Liver (tissue), 3 donors: ENCODE measurements around the gene OGA.

Experiments
- FOXA1 ChIP-seq: IDR thresholded peaks from 2 replicates; pipeline ENCODE4 v1.6.1; 2016; ENCODE audit warnings: antibody characterized with exemption
- JUND ChIP-seq, 2 donors: IDR thresholded peaks; 2 replicates each; pipeline ENCODE4 v1.6.1; 2016; ENCODE audit warnings: antibody characterized with exemption in 2 of 2
- TF ChIP-seq, protein P1 (sequence below): IDR thresholded peaks from 2 replicates; pipeline ENCODE4 v1.6.1; 2016; ENCODE audit warnings: antibody characterized with exemption
- TF ChIP-seq, protein P2 (sequence below): fragments of 150-350 bp; IDR thresholded peaks from 2 replicates; pipeline ENCODE4 v1.5.1; 2017; ENCODE audit warnings: improper control_type of control experiment, low read depth, low read length; ENCODE audit not compliant: missing input control
- TF ChIP-seq, protein P3 (sequence below): IDR thresholded peaks from 2 replicates; pipeline ENCODE4 v1.6.1; 2016; ENCODE audit warnings: antibody characterized with exemption
- donor health status: healthy.
- donor health status: healthy.

DNA sequence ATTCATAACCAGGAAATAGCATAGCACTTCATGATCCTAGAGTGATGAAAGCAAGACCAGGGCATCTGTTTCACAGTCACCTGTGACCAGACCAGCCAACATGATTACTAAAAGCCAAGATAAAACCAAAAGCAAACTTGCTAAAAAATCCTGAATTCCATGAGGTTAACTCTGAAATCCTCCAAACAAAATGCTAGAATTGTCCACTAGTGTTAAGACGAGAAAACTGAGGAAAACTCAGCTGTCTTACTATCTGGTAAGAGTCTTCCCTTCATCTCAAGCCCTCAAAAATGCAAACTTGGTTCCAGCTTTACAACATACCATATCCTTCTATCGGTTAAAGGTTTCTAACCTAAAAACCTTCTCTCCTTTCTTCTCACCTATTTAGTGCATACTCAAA is 33.7 kb downstream of the OGA start:
- TF ChIP-seq, protein P1, sequence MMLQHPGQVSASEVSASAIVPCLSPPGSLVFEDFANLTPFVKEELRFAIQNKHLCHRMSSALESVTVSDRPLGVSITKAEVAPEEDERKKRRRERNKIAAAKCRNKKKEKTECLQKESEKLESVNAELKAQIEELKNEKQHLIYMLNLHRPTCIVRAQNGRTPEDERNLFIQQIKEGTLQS, result no peak
- TF ChIP-seq JUND (IDR thresholded peaks at IDR 0.05), result no peak
- TF ChIP-seq, protein P2, sequence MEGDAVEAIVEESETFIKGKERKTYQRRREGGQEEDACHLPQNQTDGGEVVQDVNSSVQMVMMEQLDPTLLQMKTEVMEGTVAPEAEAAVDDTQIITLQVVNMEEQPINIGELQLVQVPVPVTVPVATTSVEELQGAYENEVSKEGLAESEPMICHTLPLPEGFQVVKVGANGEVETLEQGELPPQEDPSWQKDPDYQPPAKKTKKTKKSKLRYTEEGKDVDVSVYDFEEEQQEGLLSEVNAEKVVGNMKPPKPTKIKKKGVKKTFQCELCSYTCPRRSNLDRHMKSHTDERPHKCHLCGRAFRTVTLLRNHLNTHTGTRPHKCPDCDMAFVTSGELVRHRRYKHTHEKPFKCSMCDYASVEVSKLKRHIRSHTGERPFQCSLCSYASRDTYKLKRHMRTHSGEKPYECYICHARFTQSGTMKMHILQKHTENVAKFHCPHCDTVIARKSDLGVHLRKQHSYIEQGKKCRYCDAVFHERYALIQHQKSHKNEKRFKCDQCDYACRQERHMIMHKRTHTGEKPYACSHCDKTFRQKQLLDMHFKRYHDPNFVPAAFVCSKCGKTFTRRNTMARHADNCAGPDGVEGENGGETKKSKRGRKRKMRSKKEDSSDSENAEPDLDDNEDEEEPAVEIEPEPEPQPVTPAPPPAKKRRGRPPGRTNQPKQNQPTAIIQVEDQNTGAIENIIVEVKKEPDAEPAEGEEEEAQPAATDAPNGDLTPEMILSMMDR, result no peak
- TF ChIP-seq, protein P3, sequence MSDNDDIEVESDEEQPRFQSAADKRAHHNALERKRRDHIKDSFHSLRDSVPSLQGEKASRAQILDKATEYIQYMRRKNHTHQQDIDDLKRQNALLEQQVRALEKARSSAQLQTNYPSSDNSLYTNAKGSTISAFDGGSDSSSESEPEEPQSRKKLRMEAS, result no peak
- no peak for TF ChIP-seq FOXA1
